GM21619 (cell line): Measurements from ENCODE around the gene GABRG3.

Experiments used
- ATAC-seq: cut with Tn5 transposase; IDR thresholded peaks from one replicate; pipeline ENCODE4 v1.9.1; 2021; ENCODE audit not compliant: unreplicated experiment

The GABRG3 gene

GRCh38 chr15:27094235-27094634 lies 123.3 kb downstream of the GABRG3 start:
- no peak for ATAC-seq

- no peak for ATAC-seq
Measured at GRCh38 chr15:27095886-27096624, 125.1 kb downstream of the GABRG3 start.

GRCh38 chr15:27097506-27097905 lies 126.5 kb downstream of the GABRG3 start:
- ATAC-seq = no peak

GRCh38 chr15:27101982-27102381 lies 131.0 kb downstream of the GABRG3 start:
- ATAC-seq = no peak

- ATAC-seq = no peak
Measured at GRCh38 chr15:27111323-27111722, 140.3 kb downstream of the GABRG3 start.

GRCh38 chr15:27114473-27114872 lies 143.5 kb downstream of the GABRG3 start:
- no peak for ATAC-seq

GRCh38 chr15:27119695-27120266 lies 148.8 kb downstream of the GABRG3 start:
- ATAC-seq = no peak

GRCh38 chr15:27121672-27122071 lies 150.7 kb downstream of the GABRG3 start:
- ATAC-seq = no peak

- ATAC-seq = no peak
Measured at GRCh38 chr15:27123291-27123690, 152.3 kb downstream of the GABRG3 start.

GRCh38 chr15:27123808-27124207 lies 152.8 kb downstream of the GABRG3 start:
- no peak for ATAC-seq

GRCh38 chr15:27124287-27124871 lies 153.4 kb downstream of the GABRG3 start:
- ATAC-seq = no peak

- ATAC-seq = no peak
Measured at GRCh38 chr15:27125185-27125584, 154.2 kb downstream of the GABRG3 start.

GRCh38 chr15:27126449-27126848 lies 155.5 kb downstream of the GABRG3 start:
- no peak for ATAC-seq

- no peak for ATAC-seq
Measured at GRCh38 chr15:27127815-27128570, 157.0 kb downstream of the GABRG3 start.

GRCh38 chr15:27133249-27133648 lies 162.3 kb downstream of the GABRG3 start:
- no peak for ATAC-seq

- ATAC-seq = no peak
Measured at GRCh38 chr15:27134481-27134880, 163.5 kb downstream of the GABRG3 start.

GRCh38 chr15:27135151-27135550 lies 164.2 kb downstream of the GABRG3 start:
- no peak for ATAC-seq

- no peak for ATAC-seq
Measured at GRCh38 chr15:27137127-27137526, 166.1 kb downstream of the GABRG3 start.

GRCh38 chr15:27165590-27165989 lies 194.6 kb downstream of the GABRG3 start:
- no peak for ATAC-seq

GRCh38 chr15:27166917-27167316 lies 195.9 kb downstream of the GABRG3 start:
- no peak for ATAC-seq

GRCh38 chr15:27167738-27168137 lies 196.8 kb downstream of the GABRG3 start:
- ATAC-seq = no peak

- no peak for ATAC-seq
Measured at GRCh38 chr15:27170851-27171250, 199.9 kb downstream of the GABRG3 start.
